Measurements from ENCODE around the gene MRPL44. TPM values are rescaled to one million over a fixed set of nuclear protein-coding genes. Genes with fewer than 3 reads are reported as not detected.
A peak's percentile ranks its signal among the peaks of the same experiment; 100 is the strongest.

Gene MRPL44
- total and polyA plus RNA-seq, 2 donors (not counting 1 experiment from before 2014, with no cell fraction given) = 27.4 to 34.0 TPM

GRCh38 chr2:224004105-224004695, 46.9 kb downstream of the MRPL44 start:
- H3K27ac ChIP-seq (ENCODE audit: insufficient read depth, low read length) = no peak overlapping the region
- no peak overlapping the region for H3K4me2 ChIP-seq (ENCODE audit: extremely low read depth, insufficient read depth, low read length)
- peak in 1 of 2 donors; percentile 24 for DNase-seq (ENCODE audit: low read depth in 2 of 2)
- no peaks in the 10 kb centered on the region for H3K9me3 ChIP-seq (ENCODE audit: control insufficient read depth, insufficient read depth, low read depth, low read length)
- H3K36me3 ChIP-seq (ENCODE audit: control insufficient read depth, insufficient read depth, low read length) = peaks cover 1% of the 10 kb centered on the region
- H3K9ac ChIP-seq (ENCODE audit: insufficient read depth, low read length) = no peak overlapping the region
- TF ChIP-seq CTCF (conservative IDR thresholded peaks at IDR 0.05 in 1 of 2, IDR thresholded peaks at IDR 0.05 in 1 of 2; ENCODE audit: low read depth in 1 of 2, low read length in 2 of 2) (no peak), EZH2 (IDR thresholded peaks at IDR 0.05; ENCODE audit: low read length, missing control alignments) (no peak)
- no peaks in the 10 kb centered on the region for H4K20me1 ChIP-seq (ENCODE audit: control insufficient read depth, extremely low read depth, insufficient read depth, low read length)
- no peak overlapping the region for H2AFZ ChIP-seq (ENCODE audit: low read length)
- no peaks in the 10 kb centered on the region for H3K79me2 ChIP-seq (ENCODE audit: control insufficient read depth, insufficient read depth, low read length)
- no peaks in the 10 kb centered on the region for H3K4me1 ChIP-seq (ENCODE audit: control insufficient read depth, extremely low read depth, insufficient read depth, low read length)
- no peaks in the 10 kb centered on the region for H3K27me3 ChIP-seq (ENCODE audit: control insufficient read depth, insufficient read depth, low read length)
- no peak overlapping the region for H3K4me3 ChIP-seq (replicated peaks in 1 of 4; ENCODE audit: control extremely low read depth in 1 of 4, insufficient read depth in 1 of 4, low read depth in 3 of 4, low read length in 4 of 4)

- Histone ChIP-seq H3K9me3 (ENCODE audit: control insufficient read depth, insufficient read depth, low read depth, low read length) (no peaks in the 10 kb centered on the region), H3K4me3 (replicated peaks in 1 of 4; ENCODE audit: control extremely low read depth in 1 of 4, insufficient read depth in 1 of 4, low read depth in 3 of 4, low read length in 4 of 4) (no peak overlapping the region), H2AFZ (ENCODE audit: low read length) (no peak overlapping the region), H3K9ac (ENCODE audit: insufficient read depth, low read length) (no peak overlapping the region), H3K4me2 (ENCODE audit: extremely low read depth, insufficient read depth, low read length) (no peak overlapping the region), H3K27me3 (ENCODE audit: control insufficient read depth, insufficient read depth, low read length) (no peaks in the 10 kb centered on the region), H3K4me1 (ENCODE audit: control insufficient read depth, extremely low read depth, insufficient read depth, low read length) (peaks cover 4% of the 10 kb centered on the region), H3K27ac (ENCODE audit: insufficient read depth, low read length) (no peak overlapping the region), H3K36me3 (ENCODE audit: control insufficient read depth, insufficient read depth, low read length) (no peaks in the 10 kb centered on the region), H4K20me1 (ENCODE audit: control insufficient read depth, extremely low read depth, insufficient read depth, low read length) (no peaks in the 10 kb centered on the region), H3K79me2 (ENCODE audit: control insufficient read depth, insufficient read depth, low read length) (no peaks in the 10 kb centered on the region)
- peak in 1 of 2 donors; percentile 33 for DNase-seq (ENCODE audit: low read depth in 2 of 2)
- TF ChIP-seq CTCF (conservative IDR thresholded peaks at IDR 0.05 in 1 of 2, IDR thresholded peaks at IDR 0.05 in 1 of 2; ENCODE audit: low read depth in 1 of 2, low read length in 2 of 2) = no peak
- no peak for TF ChIP-seq EZH2 (IDR thresholded peaks at IDR 0.05; ENCODE audit: low read length, missing control alignments)
Measured at GRCh38 chr2:224008702-224009261, 51.5 kb downstream of the MRPL44 start.

- H3K36me3 ChIP-seq (ENCODE audit: control insufficient read depth, insufficient read depth, low read length) = no peaks in the 10 kb centered on the region
- no peak overlapping the region for H3K27ac ChIP-seq (ENCODE audit: insufficient read depth, low read length)
- no peaks in the 10 kb centered on the region for H3K79me2 ChIP-seq (ENCODE audit: control insufficient read depth, insufficient read depth, low read length)
- no peaks in the 10 kb centered on the region for H4K20me1 ChIP-seq (ENCODE audit: control insufficient read depth, extremely low read depth, insufficient read depth, low read length)
- H3K27me3 ChIP-seq (ENCODE audit: control insufficient read depth, insufficient read depth, low read length) = no peaks in the 10 kb centered on the region
- no peak overlapping the region for H2AFZ ChIP-seq (ENCODE audit: low read length)
- H3K4me2 ChIP-seq (ENCODE audit: extremely low read depth, insufficient read depth, low read length) = no peak overlapping the region
- no peak overlapping the region for H3K4me3 ChIP-seq (replicated peaks in 1 of 4; ENCODE audit: control extremely low read depth in 1 of 4, insufficient read depth in 1 of 4, low read depth in 3 of 4, low read length in 4 of 4)
- H3K9me3 ChIP-seq (ENCODE audit: control insufficient read depth, insufficient read depth, low read depth, low read length) = no peaks in the 10 kb centered on the region
- no peak overlapping the region for H3K9ac ChIP-seq (ENCODE audit: insufficient read depth, low read length)
- H3K4me1 ChIP-seq (ENCODE audit: control insufficient read depth, extremely low read depth, insufficient read depth, low read length) = peaks cover 4% of the 10 kb centered on the region
- DNase-seq (ENCODE audit: low read depth in 2 of 2) = peak; percentile 17 to 53
- TF ChIP-seq EZH2 (IDR thresholded peaks at IDR 0.05; ENCODE audit: low read length, missing control alignments) (no peak), CTCF (conservative IDR thresholded peaks at IDR 0.05 in 1 of 2, IDR thresholded peaks at IDR 0.05 in 1 of 2; ENCODE audit: low read depth in 1 of 2, low read length in 2 of 2) (no peak)
Measured at GRCh38 chr2:224009605-224010315, 52.5 kb downstream of the MRPL44 start.
